HG02943 (cell line): ENCODE measurements around the gene COX6B1.
"Not testable (repeated sequence)": the region's sequence is repeated elsewhere in the genome, so short reads cannot be mapped to it uniquely, and the experiment has no call there.

Experiments
- ATAC-seq: cut with Tn5 transposase; IDR thresholded peaks from one replicate; pipeline ENCODE4 v1.9.1; 2021; ENCODE audit warnings: mild to moderate bottlenecking, low read depth, moderate library complexity; ENCODE audit not compliant: unreplicated experiment

The COX6B1 gene

GRCh38 chr19:35648017-35648961 lies at the start of gene COX6B1:
TSS of gene COX6B1 (plus strand) at chr19:35648323. CDS start at chr19:35651244, 2,921 bp downstream.
- ATAC-seq: peak; percentile 48

GRCh38 chr19:35601971-35602370 lies 46.2 kb upstream of the COX6B1 start:
- no peak for ATAC-seq

GRCh38 chr19:35604436-35604835 lies 43.7 kb upstream of the COX6B1 start:
- ATAC-seq: not testable (repeated sequence)

GRCh38 chr19:35607170-35607569 lies 41.0 kb upstream of the COX6B1 start:
- ATAC-seq: not testable (repeated sequence)

DNA sequence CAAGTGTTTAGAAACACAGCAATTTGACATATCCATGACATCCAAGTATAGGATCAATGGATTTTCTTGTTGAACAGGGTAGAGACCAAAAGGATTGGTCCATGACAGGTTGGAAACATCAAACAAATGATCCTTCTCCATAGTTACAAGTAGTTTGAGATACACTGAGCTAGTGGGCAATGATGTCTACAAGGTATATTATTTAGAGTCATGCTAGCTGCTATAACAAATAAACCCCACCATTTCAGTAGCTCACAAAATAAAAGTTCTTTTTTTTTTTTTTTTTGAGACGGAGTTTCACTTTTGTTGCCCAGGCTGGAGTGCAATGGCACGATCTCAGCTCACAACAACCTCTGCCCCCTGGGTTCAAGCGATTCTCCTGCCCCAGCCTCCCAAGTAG lies 40.5 kb upstream of the COX6B1 start:
- ATAC-seq: no peak

DNA sequence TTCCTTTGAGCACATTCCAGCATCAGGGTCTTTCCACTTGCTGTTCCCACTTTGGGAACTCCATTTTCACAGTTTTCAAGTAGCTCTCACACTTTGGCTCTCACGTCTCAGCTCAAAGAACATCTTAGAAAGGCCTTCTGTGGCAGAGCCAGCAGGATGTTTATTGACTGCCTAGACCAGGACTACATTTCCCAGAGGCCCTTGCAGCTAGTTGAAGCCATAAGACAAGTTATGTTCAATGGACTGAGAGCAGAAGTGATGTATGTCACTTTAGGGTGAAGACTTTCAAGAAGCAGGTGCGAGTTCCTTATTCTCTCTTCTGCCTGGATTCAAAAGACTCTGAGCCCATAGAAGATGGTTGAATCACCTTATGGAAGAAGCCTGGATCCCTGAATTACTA lies 39.9 kb upstream of the COX6B1 start:
- no peak for ATAC-seq

DNA sequence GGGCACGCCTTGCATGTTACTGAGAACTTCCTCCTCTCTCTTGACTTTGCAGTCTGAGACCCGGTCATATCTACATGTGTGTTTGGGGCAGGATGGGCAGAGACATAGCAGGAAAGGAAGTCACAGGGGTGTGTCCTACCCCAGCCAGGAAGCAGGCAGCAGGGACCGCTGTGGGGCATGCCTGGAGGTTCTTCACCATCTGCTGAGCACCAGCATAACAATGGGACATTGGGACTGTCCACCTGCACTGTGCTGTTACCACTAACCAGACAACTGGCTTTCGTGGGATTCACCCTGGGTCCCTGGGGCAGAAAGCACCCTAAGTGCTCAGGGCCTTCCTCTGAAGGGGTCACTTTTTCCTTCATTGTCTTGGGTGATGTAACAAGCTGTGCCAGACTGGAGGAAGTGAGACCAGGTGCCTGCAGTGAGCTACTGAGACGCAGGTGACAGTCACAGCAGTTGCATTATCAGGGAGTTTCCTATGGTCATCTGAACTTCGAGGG lies 38.2 kb upstream of the COX6B1 start:
- no peak for ATAC-seq

DNA sequence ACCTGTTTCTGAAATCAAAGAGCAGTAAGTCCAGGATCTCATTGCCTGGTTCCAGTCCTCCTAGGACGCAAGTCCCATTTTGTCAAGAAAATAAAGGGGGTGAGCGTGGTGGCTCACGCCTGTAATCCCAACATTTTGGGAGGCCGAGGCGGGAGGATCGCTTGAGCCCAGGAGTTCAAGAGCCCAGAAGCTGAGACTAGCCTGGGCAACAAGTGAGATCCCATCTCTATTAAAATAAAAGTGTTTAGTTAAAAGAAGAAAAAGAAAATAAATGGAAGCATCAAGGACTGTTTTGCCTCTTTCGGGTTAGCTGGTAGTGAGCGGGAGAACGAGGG lies 35.9 kb upstream of the COX6B1 start:
- ATAC-seq: no peak

- peak; percentile 73 for ATAC-seq
Measured at GRCh38 chr19:35612559-35613321, 35.4 kb upstream of the COX6B1 start, which contains the start of gene HAUS5. TSS of gene HAUS5 (plus strand) at chr19:35612735. CDS start at chr19:35612795, 60 bp downstream.

DNA sequence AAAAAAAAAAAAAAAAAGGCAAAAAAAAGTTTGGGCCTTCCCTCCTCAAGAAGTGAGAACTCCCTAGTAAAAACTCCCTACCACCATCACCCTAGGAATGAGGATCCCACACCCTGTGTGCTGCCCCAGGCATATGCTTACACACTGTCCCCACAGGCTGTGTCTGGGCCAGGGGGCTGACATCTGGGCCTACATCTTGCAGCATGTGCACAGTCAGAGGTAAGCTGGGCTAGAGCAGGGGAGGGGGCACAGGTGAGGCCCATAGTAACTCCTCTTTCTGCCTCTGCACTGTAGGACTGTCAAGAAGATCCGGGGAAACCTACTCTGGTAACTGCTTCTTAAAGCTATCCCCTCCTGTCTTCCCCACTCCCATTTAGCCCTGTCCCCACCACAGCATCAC lies 34.5 kb upstream of the COX6B1 start:
- ATAC-seq: no peak

- no peak for ATAC-seq
Measured at GRCh38 chr19:35615036-35615435, 33.1 kb upstream of the COX6B1 start.

DNA sequence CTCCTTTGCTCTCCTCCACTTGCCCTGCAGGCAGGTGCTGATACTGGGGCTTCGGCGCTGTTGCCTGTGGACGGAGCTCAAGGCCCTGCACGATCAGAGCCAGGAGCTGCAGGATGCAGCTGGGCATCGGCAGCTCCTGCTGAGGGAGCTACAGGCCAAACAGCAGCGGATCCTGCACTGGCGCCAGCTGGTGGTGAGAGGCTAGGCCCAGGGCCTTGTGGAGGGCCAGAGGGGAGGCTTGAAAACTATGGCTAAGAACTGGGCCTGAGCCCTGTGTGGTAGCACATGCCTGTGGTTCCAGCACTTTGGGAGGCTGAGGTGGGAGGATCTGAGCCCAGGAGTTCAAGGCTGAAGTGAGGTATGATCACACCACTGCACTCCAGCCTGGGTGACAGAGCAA lies 29.3 kb upstream of the COX6B1 start:
- no peak for ATAC-seq

- ATAC-seq: no peak
Measured at GRCh38 chr19:35619290-35619923, 28.7 kb upstream of the COX6B1 start.

GRCh38 chr19:35620001-35620400 lies 28.1 kb upstream of the COX6B1 start:
- ATAC-seq: no peak

DNA sequence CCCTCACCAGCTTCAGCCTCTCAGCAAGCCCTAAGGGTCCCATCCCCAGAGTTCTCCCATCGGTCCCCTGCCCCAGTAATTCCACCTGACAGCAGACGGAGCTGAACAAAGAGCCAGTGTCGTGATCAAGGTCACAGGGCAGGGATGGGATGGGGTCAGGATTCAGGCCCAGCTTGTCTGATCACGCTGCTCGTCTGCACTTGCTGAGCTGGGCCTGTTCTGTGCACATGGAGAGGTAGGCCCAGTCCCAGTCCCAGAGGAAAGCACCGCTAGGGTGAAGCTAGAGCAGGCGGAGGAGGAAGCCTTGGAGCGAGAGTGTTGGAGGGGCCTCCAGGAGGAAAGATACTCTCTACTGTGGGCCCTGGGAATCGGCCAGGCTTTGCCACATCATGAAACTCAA lies 26.4 kb upstream of the COX6B1 start:
- ATAC-seq: no peak

- ATAC-seq: no peak
Measured at GRCh38 chr19:35622750-35623149, 25.4 kb upstream of the COX6B1 start.

DNA sequence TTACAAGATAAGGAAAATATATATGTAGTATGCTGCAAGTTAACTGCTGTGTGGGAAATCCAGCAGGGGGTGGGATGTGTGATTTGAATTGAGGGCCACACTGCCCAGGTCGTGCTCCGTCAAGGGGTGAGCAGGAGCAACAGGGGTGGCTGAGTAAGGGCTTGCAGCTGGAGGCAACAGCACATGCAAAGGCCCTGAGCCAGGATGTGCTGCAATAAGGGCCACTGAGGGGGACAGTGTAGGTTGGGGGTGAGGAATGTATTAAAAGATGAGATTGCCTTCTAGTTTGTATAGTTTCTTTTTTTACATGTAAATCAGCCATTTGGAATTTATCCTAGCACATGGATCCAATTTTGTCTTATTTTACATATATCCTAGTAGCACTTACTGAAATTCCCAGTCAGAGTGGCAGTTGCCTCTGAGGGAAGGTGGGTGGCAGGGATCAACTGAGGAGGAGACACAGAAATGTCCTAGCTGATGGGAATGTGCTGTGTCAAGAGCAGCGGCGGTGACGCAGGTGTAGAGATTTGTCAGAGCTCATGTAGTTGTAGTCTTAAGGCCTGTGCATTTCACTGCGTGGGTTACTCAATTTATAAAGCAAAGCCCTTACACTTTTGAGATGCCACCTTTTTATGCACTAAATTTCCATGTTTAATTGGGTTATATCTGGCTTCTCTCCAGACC lies 24.7 kb upstream of the COX6B1 start:
- ATAC-seq: no peak

- ATAC-seq: no peak
Measured at GRCh38 chr19:35628264-35628564, 19.9 kb upstream of the COX6B1 start.

DNA sequence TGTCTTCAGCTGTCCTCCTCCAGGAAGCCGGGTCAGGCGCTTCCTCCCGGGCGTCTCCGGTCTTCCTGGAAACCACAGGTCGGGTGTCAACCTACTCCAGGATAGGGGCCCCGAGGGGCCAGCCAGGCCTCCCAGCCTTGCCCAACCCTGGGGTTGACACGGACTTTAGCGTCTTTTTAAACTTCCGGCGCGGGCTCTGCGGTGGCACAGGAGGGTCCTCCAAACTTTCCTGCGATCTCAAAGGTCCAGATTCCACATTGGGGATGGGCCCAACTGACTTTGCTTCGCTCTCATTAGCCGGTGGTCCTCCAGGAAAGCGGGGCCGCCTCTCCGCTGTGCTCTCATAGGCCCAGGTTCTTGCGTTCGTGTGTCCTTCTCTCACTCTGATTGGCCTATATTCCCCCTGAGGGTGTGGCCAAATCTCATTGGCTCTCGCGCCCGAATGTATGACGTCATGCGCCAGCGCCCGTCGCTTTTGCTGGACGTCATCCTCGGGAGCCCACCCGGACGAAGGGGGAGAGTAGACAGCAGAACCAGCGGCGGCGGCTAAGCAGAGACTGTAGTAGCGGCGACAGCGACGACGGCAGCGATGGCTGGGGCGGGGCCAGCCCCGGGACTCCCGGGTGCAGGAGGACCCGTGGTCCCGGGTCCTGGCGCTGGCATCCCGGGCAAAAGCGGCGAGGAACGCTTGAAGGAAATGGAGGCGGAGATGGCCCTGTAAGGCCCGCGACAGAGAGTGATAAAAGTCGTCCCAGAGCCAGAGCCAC lies 19.4 kb upstream of the COX6B1 start, which contains the start of gene RBM42:
TSS of gene RBM42 (plus strand) at position 472 of the 767 bp plus-strand sequence. CDS start at position 590, 118 bp downstream.
- peak; percentile 96 for ATAC-seq

- ATAC-seq: peak; percentile 8
Measured at GRCh38 chr19:35629332-35629633, 18.8 kb upstream of the COX6B1 start.
